ENCODE data around the gene NANOS2. TPM values are rescaled to one million over a fixed set of nuclear protein-coding genes. Genes with fewer than 3 reads are reported as not detected.
"Not testable (repeated sequence)": the region's sequence is repeated elsewhere in the genome, so short reads cannot be mapped to it uniquely, and the experiment has no call there.

NANOS2 gene
- total RNA-seq, 1 experiment from 2014 or later: 0.07 TPM

- no peak for DNase-seq (ENCODE audit: low spot score)
- in situ Hi-C loops (cut with HindIII; ENCODE audit: low sequenced_read_pairs): no loop called here
Measured at GRCh38 chr19:45881082-45881908, 33.3 kb downstream of the NANOS2 start.

GRCh38 chr19:45879971-45880370, 34.6 kb downstream of the NANOS2 start:
- DNase-seq (ENCODE audit: low spot score): no peak

DNA sequence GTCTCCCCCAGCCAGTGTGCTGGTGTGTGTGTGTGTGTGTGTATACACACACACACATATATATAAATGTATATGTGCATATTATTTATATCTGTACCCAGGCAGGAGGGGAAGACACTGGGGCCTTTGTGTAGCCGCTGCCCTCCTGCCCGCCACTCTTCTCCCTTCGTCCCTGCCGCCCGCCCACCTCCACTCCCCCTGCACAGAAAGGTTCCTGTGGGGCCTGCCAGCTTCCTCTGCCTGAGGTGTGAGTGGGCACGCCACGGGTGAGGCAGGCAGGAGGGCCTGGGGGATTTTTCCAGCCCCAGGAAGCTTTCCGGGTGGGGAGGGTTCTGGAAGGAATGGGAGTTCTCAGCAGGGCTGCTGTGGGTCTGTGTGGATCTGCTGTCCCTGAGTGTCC, 35.5 kb downstream of the NANOS2 start:
- in situ Hi-C loops (cut with HindIII; ENCODE audit: low sequenced_read_pairs): no loop called here
- no peak for DNase-seq (ENCODE audit: low spot score)

More at GRCh38 chr19:45879971-45880370, 34.6 kb downstream of the NANOS2 start:
- in situ Hi-C loops (cut with HindIII; ENCODE audit: low sequenced_read_pairs): no loop called here

- no peak for DNase-seq (ENCODE audit: low spot score)
Measured at GRCh38 chr19:45878043-45878794, 36.4 kb downstream of the NANOS2 start.

DNA sequence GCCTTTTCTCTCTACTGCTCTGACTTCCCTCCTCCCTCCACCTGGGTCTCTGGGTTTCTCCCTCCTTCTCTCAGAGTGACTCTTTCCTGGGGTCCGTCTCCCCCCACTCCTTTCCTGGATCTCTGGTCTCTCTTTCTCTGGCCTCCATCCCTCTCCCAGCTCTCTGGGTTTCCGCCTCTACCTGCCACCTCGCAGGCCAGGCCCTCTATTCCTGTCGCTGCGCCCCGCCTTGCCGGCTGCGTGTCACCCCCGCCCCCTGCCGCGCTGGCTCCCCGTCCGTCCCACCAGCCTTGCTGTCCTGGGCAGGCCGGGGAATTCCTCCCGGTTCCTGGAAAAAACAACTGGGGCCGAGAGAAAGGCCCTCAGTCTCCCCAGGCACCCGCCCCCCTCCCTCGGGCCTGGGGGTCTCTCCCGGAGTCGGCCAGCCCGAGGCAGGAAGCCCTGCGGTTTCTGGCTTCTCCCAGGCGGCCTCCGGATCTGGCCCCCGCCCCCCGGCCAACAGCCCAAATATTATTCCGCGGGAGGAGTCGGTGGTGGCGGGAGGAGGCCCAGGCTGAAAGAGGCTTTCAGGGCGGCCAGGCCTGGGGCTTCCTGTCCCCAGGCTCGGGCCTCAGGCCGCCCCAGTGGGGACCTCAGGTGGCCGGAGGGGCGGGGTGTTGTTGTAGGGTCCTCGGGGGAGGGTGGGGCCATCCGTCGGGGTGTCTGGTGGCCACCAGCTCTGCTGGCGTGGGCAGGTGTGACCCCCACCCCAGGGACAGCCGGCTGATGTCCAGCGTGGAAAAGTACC, 38.0 kb downstream of the NANOS2 start:
- no peak for DNase-seq (ENCODE audit: low spot score)
- in situ Hi-C loops (cut with HindIII; ENCODE audit: low sequenced_read_pairs): no loop called here

More at GRCh38 chr19:45878043-45878794, 36.4 kb downstream of the NANOS2 start:
- in situ Hi-C loops (cut with HindIII; ENCODE audit: low sequenced_read_pairs): no loop called here

DNA sequence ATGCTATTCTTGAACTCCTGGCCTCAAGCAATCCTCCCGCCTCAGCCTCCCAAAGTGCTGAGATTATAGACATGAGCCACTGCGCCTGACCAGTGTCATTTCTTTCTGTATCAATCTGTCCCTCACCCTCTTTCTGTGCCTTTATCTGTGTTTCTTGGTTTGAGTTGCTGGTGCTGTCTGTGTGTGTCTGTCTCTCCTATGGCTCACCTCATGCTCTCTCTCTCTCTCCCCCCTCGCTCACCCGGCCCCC, 38.5 kb downstream of the NANOS2 start:
- DNase-seq (ENCODE audit: low spot score): no peak
- in situ Hi-C loops (cut with HindIII; ENCODE audit: low sequenced_read_pairs): no loop called here

DNA sequence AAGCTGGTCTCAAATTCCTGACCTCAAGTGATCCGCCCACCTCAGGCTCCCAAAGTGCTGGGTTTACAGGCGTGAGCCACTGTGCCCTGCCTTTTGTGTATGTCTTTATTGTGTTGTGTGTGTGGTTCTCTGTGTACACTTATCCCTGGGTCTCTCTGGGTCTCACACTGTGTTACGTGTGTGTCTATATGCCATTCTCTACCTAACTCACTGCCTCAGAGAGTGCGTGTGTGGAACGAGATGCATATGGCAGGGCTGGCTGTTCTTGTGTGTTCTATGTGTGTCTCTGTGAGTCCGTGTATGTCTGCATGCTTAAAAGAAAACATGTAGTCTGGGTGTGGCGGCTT, 40.0 kb downstream of the NANOS2 start:
- DNase-seq (ENCODE audit: low spot score): no peak
- in situ Hi-C loops (cut with HindIII; ENCODE audit: low sequenced_read_pairs): no loop called here

GRCh38 chr19:45873219-45873772, 41.3 kb downstream of the NANOS2 start:
- in situ Hi-C loops (cut with HindIII; ENCODE audit: low sequenced_read_pairs): no loop called here
- no peak for DNase-seq (ENCODE audit: low spot score)

GRCh38 chr19:45872095-45872919, 42.3 kb downstream of the NANOS2 start:
- no peak for DNase-seq (ENCODE audit: low spot score)
- in situ Hi-C loops (cut with HindIII; ENCODE audit: low sequenced_read_pairs): no loop called here

DNA sequence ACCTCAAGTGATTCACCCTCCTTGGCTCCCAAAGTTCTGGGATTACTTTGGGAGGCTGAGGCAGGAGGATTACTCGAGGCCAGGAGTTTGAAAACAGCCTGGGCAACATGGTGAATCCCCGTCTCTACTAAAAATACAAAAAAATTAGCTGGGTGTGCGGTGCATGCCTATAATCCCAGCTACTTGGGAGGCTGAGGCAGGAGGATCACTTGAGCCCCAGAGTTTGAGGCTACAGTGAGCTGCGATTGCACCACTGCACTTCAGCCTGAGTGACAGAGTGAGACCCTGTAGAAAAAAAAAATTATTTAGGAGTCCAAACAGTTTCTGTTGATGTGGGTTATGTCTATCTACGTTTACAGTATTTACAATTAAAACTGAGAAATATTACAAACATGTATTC, 43.8 kb downstream of the NANOS2 start:
- no peak for DNase-seq (ENCODE audit: low spot score)
- in situ Hi-C loops (cut with HindIII; ENCODE audit: low sequenced_read_pairs): no loop called here

GRCh38 chr19:45867241-45867640, 47.3 kb downstream of the NANOS2 start:
- DNase-seq (ENCODE audit: low spot score); in situ Hi-C loops (cut with HindIII; ENCODE audit: low sequenced_read_pairs): not testable (repeated sequence)

GRCh38 chr19:45866400-45867176, 48.0 kb downstream of the NANOS2 start:
- in situ Hi-C loops (cut with HindIII; ENCODE audit: low sequenced_read_pairs): no loop called here
- no peak for DNase-seq (ENCODE audit: low spot score)

DNA sequence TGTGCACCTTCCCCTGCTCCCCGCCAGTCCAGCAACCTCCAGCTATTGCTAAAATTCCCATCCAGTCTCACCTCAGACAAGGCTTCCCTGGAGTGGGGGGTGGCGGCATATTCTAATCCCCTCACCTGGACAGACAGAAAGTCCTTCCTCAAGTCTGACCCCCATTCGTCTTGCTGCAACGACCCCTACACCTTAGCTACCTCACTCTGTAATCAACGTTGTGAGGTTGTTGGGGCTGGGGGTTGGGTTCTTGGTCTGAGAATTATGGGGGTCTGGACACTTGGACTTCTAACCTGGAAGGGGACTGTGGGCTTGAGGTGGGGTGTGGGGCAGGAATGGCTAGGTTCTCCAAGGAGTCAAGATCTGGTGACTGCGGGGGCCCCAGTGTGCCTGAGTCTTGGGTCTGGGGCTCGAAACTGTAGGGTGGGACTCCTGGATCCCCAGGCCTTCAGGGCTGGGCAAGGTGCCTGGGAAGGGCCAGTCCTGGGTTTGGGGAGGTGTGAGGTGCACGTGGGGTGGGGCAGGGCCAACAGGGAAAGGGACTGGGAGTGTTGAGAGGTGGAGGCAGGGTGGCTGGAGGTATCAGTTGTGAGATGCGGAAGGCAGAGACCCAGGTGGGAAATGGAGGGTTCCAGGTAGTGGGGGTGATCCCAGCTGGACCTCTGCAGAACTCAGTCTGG, 49.2 kb downstream of the NANOS2 start:
- no peak for DNase-seq (ENCODE audit: low spot score)
- in situ Hi-C loops (cut with HindIII; ENCODE audit: low sequenced_read_pairs): no loop called here

GRCh38 chr19:45864629-45865082, 49.9 kb downstream of the NANOS2 start:
- in situ Hi-C loops (cut with HindIII; ENCODE audit: low sequenced_read_pairs): no loop called here
- no peak for DNase-seq (ENCODE audit: low spot score)

DNA sequence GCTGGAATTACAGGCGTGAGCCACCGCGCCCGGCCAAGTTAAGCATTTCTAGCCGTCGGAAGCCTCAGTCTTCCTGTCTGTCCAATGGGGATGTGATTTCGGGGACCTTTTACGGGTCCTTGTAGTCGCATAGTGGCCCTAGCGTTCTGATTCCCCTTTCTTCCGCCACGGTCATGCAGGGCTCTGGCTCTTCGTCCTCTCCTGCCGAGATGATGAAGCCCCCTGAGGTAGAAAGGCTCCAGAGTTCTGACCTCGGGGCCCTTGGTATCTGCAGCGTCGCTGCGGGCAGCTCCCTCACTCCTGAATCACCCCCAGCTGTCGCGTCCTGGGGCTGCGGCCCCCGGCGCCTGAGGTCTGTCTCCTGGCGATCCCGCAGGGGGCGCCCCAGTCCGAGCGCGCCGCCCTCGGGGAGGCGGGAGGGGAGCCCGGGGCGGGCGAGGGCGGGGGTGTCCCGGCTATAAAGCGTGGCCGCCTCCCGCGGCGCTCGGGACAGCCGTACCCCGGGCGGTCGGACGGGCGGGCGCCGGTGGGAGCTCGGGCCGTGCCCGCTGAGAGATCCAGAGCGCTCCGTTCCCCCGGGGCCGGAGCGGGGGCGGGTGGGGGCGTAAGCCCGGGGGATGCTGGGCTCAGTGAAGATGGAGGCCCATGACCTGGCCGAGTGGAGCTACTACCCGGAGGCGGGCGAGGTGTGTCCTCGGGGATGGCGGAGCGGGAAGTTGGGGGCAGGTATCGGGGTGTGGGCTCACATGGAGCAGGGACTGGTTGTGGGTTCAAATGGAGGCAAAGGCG, 50.5 kb downstream of the NANOS2 start, which contains the start of gene FOXA3:
Gene FOXA3, plus strand, starts transcription at position 487 of the 789 bp plus-strand sequence. Its CDS starts 131 bp downstream, at position 618.
- no peak for DNase-seq (ENCODE audit: low spot score)
- in situ Hi-C loops (cut with HindIII; ENCODE audit: low sequenced_read_pairs): no loop called here

DNA sequence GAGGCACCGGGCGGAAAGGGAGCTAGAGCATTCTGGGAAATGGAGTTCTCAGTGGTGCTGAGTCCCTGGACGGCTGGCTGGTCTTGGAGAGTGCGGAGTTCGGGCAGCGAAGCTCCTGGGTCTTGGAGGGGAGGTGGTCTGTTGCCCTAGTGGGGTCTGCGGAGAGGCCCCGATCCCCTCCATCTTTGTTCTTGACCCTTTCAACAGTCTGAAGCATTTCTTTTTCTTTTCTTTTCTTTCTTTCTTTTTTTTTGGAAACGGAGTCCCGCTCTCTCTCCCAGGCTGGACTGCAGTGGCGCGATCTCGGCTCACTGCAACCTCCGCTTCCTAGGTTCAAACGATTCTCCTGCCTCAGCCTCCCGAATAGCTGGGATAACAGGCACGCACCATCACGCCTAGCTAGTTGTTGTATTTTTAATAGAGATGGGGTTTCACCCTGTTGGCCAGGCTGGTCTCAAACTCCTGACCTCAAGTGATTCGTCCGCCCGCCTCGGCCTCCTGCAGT, 51.2 kb downstream of the NANOS2 start:
- in situ Hi-C loops (cut with HindIII; ENCODE audit: low sequenced_read_pairs): no loop called here
- no peak for DNase-seq (ENCODE audit: low spot score)
